GM12872 (cell line): ENCODE results near the gene COL20A1.

Source experiments
- CTCF ChIP-seq: IDR thresholded peaks from 3 replicates; pipeline ENCODE4 v1.5.1; 2011; ENCODE audit warnings: low read depth, mild to moderate bottlenecking, low read length, moderate library complexity; ENCODE audit not compliant: insufficient read depth

The COL20A1 gene

DNA sequence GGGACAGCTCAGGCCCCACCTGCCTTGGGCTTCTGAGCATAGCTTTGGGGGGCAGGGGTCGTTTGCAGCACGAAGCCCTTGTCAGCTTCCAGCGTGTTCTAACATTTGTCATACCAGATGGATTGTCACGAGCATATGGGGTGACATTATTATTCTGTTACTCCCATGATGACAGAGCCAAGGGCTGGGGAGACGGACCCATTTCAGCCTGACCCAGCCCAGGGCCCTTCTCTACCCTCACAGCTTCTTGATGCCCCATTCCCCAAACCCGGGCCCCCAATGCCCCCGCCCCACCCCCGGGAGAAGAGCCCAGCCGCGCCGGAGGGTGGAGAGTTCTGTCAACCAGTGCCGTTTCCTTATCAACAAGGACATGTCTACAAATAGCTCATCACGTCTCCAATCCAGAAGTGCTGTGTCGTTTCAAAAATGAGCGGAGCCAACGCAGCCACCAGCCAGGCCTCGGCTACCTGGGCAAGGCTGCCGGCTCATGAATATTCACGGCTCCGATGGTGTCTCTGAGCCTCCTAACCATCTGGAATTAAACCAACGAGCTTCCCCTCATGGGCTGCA lies 77.7 kb downstream of the COL20A1 start:
- TF ChIP-seq CTCF, result no peak

DNA sequence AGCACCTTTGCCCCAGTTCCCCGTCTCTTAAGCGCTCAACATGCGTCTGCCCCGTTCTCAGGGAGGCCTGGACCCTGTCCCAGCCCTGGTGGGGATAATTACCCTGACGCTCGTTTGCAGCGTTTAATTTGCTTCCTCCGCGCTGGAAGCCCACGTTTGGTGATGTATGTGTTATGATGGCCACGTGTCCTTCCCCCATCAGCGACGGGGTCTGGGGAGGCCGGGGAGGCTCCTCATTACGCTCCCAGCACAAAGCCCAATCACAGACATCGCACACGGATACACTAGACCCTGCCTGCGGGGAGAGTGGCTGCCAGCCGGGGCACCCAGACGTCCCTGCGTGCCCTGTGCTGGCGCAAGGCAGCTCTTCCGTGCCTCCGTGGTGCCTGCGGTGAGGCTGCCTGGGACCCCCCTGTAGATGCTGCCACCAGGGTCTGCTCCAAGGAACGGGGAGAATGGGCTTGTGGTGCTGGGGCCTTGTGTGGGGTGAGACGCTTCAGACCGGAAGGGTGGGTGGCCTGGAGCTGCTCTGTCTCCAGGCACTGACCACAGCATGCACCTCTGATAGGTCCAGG lies 78.4 kb downstream of the COL20A1 start:
- no peak for TF ChIP-seq CTCF

- TF ChIP-seq CTCF, result no peak
Measured at GRCh38 chr20:63372971-63373885, 80.2 kb downstream of the COL20A1 start.

DNA sequence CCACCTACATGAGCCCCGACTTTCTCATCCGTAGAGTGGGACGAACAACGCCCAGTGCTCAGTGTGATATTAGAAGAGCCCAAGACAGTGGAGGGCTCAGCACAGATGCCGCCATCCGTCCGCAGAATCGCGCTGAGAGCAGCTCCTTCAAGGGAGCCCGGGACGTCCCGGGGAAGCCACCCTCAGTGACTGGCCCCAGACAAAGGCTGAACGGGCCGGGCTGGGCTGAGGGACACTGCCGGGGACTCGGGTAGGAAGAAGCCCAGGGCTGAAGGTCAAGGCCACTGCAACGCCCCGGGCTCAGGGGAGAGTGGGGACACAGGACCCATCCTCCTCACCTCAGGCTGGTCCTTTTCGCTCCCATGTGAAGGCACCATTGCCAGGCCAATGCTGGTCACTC lies 81.0 kb downstream of the COL20A1 start:
- TF ChIP-seq CTCF, result no peak

DNA sequence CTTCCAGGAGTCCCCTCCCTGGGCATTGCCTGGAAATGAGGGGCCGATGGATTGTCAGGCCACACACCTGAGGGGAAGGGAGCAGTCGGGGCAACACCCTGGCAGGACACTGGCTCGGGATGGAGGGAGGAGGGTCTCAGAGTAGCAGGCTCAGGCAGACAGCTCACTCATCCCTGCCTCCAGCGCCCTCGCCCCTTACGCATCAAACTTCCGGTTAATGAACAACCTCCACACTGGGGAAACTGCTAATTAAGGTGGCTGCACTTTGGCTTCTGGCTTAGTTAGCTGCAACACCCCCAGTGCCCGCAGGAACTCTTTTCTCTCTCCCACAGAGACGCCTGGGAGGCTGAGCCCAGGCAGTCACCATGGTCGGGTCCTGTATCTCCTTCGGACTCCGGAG lies 81.5 kb downstream of the COL20A1 start:
- no peak for TF ChIP-seq CTCF

DNA sequence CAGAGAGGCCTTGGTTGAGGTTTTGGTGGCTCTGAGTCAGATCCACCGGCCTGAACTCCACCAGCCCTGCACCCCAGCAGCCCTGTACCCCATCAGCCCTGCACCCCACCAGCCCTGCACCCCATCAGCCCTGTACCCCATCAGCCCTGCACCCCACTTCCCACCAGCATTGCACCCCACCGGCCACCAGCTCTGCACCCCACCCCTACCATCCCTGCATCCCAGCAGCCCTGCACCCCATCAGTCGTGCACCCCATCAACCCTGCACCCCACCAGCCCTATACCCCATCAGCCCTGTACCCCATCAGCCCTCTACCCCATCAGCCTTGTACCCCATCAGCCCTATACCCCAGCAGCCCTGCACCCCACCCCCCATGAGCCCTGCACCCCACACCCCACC lies 82.5 kb downstream of the COL20A1 start:
- TF ChIP-seq CTCF, result no peak
